Transverse colon (tissue), 4 donors: Measurements from ENCODE around the gene CTNNBL1. TPM values are rescaled to one million over a fixed set of nuclear protein-coding genes. Genes with fewer than 3 reads are reported as not detected.
"Not testable (repeated sequence)": the region's sequence is repeated elsewhere in the genome, so short reads cannot be mapped to it uniquely, and the experiment has no call there.

ENCODE experiments used
- DNase-seq: peaks from one replicate; pipeline ENCODE4 v3.0.0-alpha.2; 2019
- H3K27ac ChIP-seq, 4 donors: fragments of 200-600 bp; sonication (generic); 2 replicates each; pipeline ENCODE4 v1.5.1; 2016 to 2018; ENCODE audit warnings: inconsistent platforms in 4 of 4
- H3K27me3 ChIP-seq: fragments of 200-600 bp; sonication (generic); 2 replicates; pipeline ENCODE4 v1.5.1; 2017; ENCODE audit warnings: inconsistent platforms
- H3K36me3 ChIP-seq, 4 donors: fragments of 200-600 bp; sonication (generic); 2 replicates each; pipeline ENCODE4 v1.5.1; 2017 to 2019; ENCODE audit warnings: inconsistent platforms in 4 of 4
- H3K4me1 ChIP-seq, 4 donors: fragments of 200-600 bp; sonication (generic); 2 replicates each; pipeline ENCODE4 v1.5.1; 2017 to 2020; ENCODE audit warnings: inconsistent platforms in 4 of 4
- H3K4me3 ChIP-seq, 4 donors: fragments of 200-600 bp; sonication (generic); 1 replicate in 1 of 4; 2 replicates in 3 of 4; pipeline versions ENCODE4 v1.5.1 to v1.6.1; 2017 to 2019; ENCODE audit warnings: inconsistent platforms in 4 of 4
- H3K9me3 ChIP-seq, 2 donors: fragments of 200-600 bp; sonication (generic); 2 replicates each; pipeline ENCODE4 v1.5.1; 2017 to 2019; ENCODE audit warnings: inconsistent platforms in 2 of 2
- CTCF ChIP-seq, 5 experiments: fragments of 200-600 bp in 3 of 5; fragments of 450-650 bp in 2 of 5; sonication (generic) in 3 of 5; IDR thresholded peaks; 1 replicate in 2 of 5; 2 replicates in 3 of 5; pipeline ENCODE4 v1.5.1; 2016 to 2017; ENCODE audit warnings: antibody characterized with exemption in 5 of 5, inconsistent platforms in 3 of 5, mild to moderate bottlenecking in 2 of 5, moderate library complexity in 1 of 5
- EP300 ChIP-seq: sonication (generic); formaldehyde crosslinking; IDR thresholded peaks from one replicate; pipeline ENCODE4 v1.6.1; 2017; ENCODE audit warnings: antibody characterized with exemption, low read depth
- POLR2A ChIP-seq: fragments of 450-650 bp; IDR thresholded peaks from one replicate; pipeline ENCODE4 v1.6.1; 2016; ENCODE audit warnings: antibody characterized with exemption, mild to moderate bottlenecking, moderate library complexity
- POLR2AphosphoS5 ChIP-seq, 3 donors: sonication (generic); formaldehyde crosslinking; IDR thresholded peaks; one replicate each; pipeline ENCODE4 v1.6.1; 2016; ENCODE audit warnings: antibody characterized with exemption in 3 of 3
- WGBS, 2 donors: methylation state at CpG; one replicate each; pipeline ENCODE4 v1.1.5; 2018; ENCODE audit warnings: low coverage in 1 of 2; 5-methylcytosine and 5-hydroxymethylcytosine counted together
- in situ Hi-C, 4 donors: fragments of 200-750 bp; cut with MboI; loops; one replicate each; pipeline versions ENCODE4 v1.15.0 to v1.15.1; 2017; ENCODE audit warnings: low sequenced_read_pairs in 3 of 4, low pct_ligation_motif_present in 1 of 4, low pct_unique_long_range_greater_than_20kb in 1 of 4
- intact Hi-C: fragments of 100-400 bp; cut with DNase I; formaldehyde crosslinking; loops from one replicate; pipeline ENCODE4 v1.15.1; 2023; ENCODE audit warnings: low total_unique reads
- total RNA-seq, 4 donors: library from RNA; depleted of rRNA; stranded (reverse); fragments of >200 nt; gene quantifications; one replicate each; pipeline ENCODE4 v1.1.0, GENCODE V29; 2016

The CTNNBL1 gene
- total RNA-seq, 4 donors from 2014 or later, result 18.7 to 49.0 (median 22.4) TPM

DNA sequence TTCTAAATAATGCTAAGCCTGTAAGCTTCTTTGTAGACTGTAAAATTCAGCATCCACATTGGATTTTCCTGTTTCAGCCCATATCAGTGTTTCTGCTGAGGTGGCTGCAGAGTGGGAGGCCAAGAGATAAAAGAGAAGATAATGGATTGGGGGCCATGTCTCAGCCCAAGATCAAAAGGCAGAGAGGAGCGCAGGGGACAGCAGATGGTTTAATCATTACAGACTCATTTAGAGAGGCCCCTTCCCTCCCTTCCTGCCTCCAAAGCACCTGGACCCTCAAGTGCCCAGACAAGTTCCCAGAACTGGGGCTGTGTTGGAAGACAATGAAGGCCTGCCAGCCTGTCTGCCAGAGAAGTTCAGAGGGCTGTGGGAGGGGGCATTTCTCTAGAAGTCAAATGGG is 20.4 kb upstream of the CTNNBL1 start:
- H3K4me3 ChIP-seq, result no peak overlapping the region
- in situ Hi-C loops (no loop called here), intact Hi-C loops (no loop called here)
- no peaks in the 10 kb centered on the region for H3K4me1 ChIP-seq
- no peaks in the 10 kb centered on the region for H3K36me3 ChIP-seq
- TF ChIP-seq POLR2AphosphoS5 (IDR thresholded peaks at IDR 0.05) (no peak), EP300 (no peak), POLR2A (no peak)
- H3K27ac ChIP-seq, result no peak overlapping the region
- 35% methylated on average over 1 of the region's 1 CpG; no CpG with 5 or more reads in 1 of the 2 donors for WGBS, 2 donors
- no peaks in the 10 kb centered on the region for H3K9me3 ChIP-seq
- peaks cover 14% of the 10 kb centered on the region for H3K27me3 ChIP-seq
- no peak for DNase-seq

GRCh38 chr20:37676440-37676839 is 17.4 kb upstream of the CTNNBL1 start:
- in situ Hi-C loops, result no loop called here
- H3K27ac ChIP-seq, result no peak overlapping the region
- H3K36me3 ChIP-seq, result no peaks in the 10 kb centered on the region
- H3K4me3 ChIP-seq, result no peak overlapping the region
- H3K4me1 ChIP-seq, result no peaks in the 10 kb centered on the region
- peaks cover 19% of the 10 kb centered on the region for H3K27me3 ChIP-seq
- intact Hi-C loops, result no loop called here
- TF ChIP-seq CTCF (IDR thresholded peaks at IDR 0.05) (no peak), EP300 (no peak), POLR2AphosphoS5 (IDR thresholded peaks at IDR 0.05) (no peak), POLR2A (no peak)
- DNase-seq, result no peak
- 58 to 78% methylated on average over 3 to 7 of the region's 7 CpGs for WGBS, 2 donors
- H3K9me3 ChIP-seq, result no peaks in the 10 kb centered on the region

- Histone ChIP-seq H3K4me1 (no peaks in the 10 kb centered on the region), H3K4me3 (no peak overlapping the region), H3K27ac (no peak overlapping the region), H3K36me3 (no peaks in the 10 kb centered on the region), H3K27me3 (peaks cover 22% of the 10 kb centered on the region), H3K9me3 (no peaks in the 10 kb centered on the region)
- intact Hi-C loops (no loop called here), in situ Hi-C loops (no loop called here)
- WGBS, 2 donors, result 44 to 62% methylated on average over 9 to 11 of the region's 11 CpGs
- TF ChIP-seq POLR2A (no peak), EP300 (no peak), CTCF (IDR thresholded peaks at IDR 0.05) (no peak), POLR2AphosphoS5 (IDR thresholded peaks at IDR 0.05) (no peak)
- DNase-seq, result no peak
Measured at GRCh38 chr20:37677969-37678861, 15.6 kb upstream of the CTNNBL1 start.

GRCh38 chr20:37679751-37680150 is 14.1 kb upstream of the CTNNBL1 start:
- not testable (repeated sequence) for H3K9me3 ChIP-seq, H3K36me3 ChIP-seq
- WGBS, 2 donors, result 60 to 85% methylated on average over 1 to 4 of the region's 4 CpGs

DNA sequence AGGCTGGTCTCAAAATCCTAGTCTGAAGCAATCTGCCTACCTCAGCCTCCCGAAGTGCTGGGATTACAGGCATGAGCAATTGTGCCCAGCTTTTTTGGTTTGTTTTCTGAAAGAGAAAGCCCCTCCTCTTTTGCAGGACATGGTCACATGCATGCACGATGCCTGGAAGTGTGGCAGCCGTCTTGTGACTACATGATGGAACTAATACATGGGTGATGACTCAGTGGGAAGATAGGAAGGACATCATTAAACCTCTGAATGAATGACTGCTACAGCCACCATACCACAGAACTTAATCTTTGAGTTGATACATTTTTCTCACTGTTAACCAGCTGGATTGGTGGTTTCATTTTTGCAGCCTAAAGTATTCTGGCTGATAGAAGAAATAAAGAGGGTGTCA is 13.4 kb upstream of the CTNNBL1 start:
- in situ Hi-C loops, result no loop called here
- peaks cover 19% of the 10 kb centered on the region for H3K27me3 ChIP-seq
- no peaks in the 10 kb centered on the region for H3K4me1 ChIP-seq
- no peak overlapping the region for H3K4me3 ChIP-seq
- intact Hi-C loops, result no loop called here
- WGBS, 2 donors, result 24% methylated on average over 3 of the region's 3 CpGs; no CpG with 5 or more reads in 1 of the 2 donors
- TF ChIP-seq POLR2AphosphoS5 (IDR thresholded peaks at IDR 0.05), result no peak
- TF ChIP-seq CTCF (IDR thresholded peaks at IDR 0.05), result no peak
- TF ChIP-seq POLR2A, result no peak
- no peak for TF ChIP-seq EP300
- H3K36me3 ChIP-seq, result no peaks in the 10 kb centered on the region
- no peak for DNase-seq
- no peaks in the 10 kb centered on the region for H3K9me3 ChIP-seq
- no peak overlapping the region for H3K27ac ChIP-seq

More at GRCh38 chr20:37679751-37680150, 14.1 kb upstream of the CTNNBL1 start:
- DNase-seq, in situ Hi-C loops, H3K4me1 ChIP-seq, intact Hi-C loops, H3K27ac ChIP-seq, H3K4me3 ChIP-seq: not testable (repeated sequence)
- peaks cover 22% of the 10 kb centered on the region for H3K27me3 ChIP-seq
